T-helper 2 cell treated with Interferon-gamma antibody and Interleukin-4, amounts not matched to agents 100 ng/mL and 5 ng/mL, for 36 hours (primary cell): ENCODE measurements around the gene PTH1R. TPM values are rescaled to one million over a fixed set of nuclear protein-coding genes. Genes with fewer than 3 reads are reported as not detected.

Experiments used
- intact Hi-C: fragments of 100-400 bp; cut with micrococcal nuclease; formaldehyde crosslinking; loops from one replicate; pipeline ENCODE4 v1.15.1; 2023
- total RNA-seq: library from RNA; stranded (reverse); gene quantifications from 2 replicates; pipeline ENCODE4 v1.2.3, GENCODE V29; 2022

PTH1R gene
- total RNA-seq, 1 donor from 2014 or later = not detected

- intact Hi-C loops = no loop called here
Observed at GRCh38 chr3:46942481-46943236, 65.1 kb downstream of the PTH1R start.

DNA sequence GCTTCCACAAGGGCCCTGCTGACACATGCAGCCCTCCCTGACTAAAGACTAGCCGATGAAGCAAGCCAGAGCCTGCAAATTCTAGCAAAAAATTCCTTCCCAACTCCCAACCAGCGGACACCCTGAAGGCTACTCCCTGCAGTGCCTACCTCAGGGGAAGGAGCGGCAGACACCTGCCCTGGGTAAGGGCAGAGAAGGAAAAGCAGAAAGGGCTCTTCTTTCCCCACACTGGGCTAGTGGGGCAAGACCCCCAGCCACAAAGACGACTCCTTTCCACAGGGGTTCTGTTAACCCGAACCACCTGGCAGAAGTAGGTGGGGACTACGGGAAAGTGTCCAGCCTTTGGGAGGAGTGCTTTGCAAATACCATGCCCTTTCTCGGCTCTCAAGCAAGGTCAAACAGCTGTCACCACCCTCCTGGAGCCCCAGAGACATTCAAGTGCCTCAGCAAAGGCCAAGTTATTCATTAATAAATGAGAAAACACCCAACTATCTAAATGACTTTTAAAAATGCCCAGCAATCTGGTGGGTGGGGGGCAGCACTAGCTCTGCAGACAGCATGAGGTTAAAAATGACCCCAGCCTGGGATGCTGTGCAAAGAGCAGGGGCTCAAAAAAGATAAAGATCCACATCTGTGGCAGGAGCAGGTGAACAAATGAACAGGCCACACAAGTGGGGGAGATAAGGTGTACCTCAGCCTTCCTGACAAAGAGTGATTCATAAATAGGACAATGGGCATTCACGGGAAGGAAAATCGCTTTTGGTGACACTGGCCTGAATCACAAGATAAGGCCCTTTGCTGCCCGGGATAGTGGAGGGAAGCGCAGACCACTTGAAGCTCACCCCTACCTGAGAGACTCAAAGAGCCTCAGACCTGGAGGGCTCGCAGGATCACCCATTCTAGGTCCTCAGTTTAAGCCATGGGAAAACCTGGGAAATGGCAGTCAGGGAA lies 66.0 kb downstream of the PTH1R start:
- intact Hi-C loops = no loop called here

DNA sequence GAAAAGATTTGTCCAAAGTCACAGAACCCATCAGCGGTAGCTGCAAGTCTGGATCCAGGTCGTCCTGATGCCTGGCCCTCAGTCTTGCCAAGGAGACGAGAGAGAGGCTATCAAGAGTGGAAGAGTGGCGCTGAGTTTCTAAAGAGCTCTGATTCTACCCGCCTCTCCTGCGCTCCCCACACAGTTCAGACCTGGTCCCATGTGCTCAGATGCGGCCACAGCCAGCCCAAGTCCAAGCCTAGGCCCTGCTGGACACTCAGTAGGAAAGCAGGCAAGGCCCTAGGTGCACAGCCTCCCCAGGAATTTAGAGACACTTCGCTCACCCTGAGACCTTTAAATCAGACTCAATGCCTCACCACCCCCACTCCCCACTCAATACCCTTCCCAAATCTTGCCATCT lies 66.7 kb downstream of the PTH1R start:
- intact Hi-C loops = no loop called here

DNA sequence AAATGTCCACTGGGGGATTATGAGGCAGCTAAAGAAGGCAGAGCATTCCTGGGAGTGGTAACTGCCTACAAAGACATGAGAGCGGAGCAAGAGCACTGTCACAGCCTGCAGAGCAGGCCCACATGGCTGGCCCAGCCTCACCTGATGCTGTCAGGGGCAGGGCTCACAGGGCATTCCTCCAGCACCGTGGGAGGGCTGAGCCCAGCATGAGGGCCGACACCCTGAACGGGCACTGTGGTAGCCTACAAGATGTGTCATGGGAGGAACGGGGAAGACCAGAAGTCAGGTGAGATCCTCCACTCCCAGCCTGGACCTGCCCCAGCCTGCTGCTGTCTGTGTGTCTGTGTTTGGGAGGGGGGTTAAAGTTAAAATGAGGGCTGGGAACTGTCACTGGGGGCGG lies 68.9 kb downstream of the PTH1R start:
- intact Hi-C loops = loop anchor here (2.0 kb wide), 1 partner anchor 408 kb away; no protein-coding TSS in a partner anchor

- intact Hi-C loops = loop anchor here (2.0 kb wide), 1 partner anchor 408 kb away; no protein-coding TSS in a partner anchor
Observed at GRCh38 chr3:46946856-46947545, 69.5 kb downstream of the PTH1R start.

GRCh38 chr3:46947546-46947901 lies 70.0 kb downstream of the PTH1R start:
- intact Hi-C loops = loop anchor here (2.0 kb wide), 1 partner anchor 409 kb away; no protein-coding TSS in a partner anchor

DNA sequence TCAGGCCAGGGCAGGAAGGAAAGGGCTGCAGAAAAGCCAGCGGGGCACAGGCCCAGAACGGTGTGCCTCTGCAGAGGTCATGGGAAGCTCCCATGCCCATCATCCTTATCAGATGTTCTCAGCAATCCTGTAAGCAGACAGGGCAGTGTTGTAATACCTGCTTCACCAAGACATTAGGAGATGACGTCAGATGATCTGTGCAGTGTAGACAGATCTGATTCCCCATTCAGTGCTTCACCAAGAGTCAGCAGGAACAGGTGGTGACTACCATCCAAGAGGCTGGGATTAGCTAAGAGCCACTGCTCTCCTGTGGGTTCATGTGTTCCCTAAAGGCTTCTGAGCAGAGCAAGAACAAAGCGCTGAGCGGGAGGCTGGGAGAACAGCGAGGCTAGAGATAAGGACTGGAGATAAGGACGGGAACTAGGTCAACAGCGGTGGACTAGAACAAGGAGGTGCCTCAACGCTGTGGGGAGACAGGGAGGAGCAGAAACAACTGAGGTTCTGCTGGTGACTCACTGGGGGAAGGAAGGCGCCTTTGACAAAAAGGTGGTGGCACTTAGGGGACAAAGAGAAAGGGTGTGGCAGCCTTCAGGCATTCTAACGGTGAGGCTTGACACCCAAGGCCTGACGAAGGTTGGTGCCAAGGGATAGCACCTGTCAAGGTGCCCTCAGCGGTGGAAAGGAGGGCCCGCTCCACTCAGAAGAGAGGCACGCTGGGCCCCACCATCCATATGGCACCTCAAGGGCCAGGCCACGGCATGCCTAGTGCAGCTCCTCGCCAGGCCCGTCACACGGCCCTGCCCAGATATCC lies 70.7 kb downstream of the PTH1R start:
- intact Hi-C loops = loop anchor here (2.0 kb wide), 3 partner anchors 31 to 409 kb away; partner anchors contain the start of gene NBEAL2

DNA sequence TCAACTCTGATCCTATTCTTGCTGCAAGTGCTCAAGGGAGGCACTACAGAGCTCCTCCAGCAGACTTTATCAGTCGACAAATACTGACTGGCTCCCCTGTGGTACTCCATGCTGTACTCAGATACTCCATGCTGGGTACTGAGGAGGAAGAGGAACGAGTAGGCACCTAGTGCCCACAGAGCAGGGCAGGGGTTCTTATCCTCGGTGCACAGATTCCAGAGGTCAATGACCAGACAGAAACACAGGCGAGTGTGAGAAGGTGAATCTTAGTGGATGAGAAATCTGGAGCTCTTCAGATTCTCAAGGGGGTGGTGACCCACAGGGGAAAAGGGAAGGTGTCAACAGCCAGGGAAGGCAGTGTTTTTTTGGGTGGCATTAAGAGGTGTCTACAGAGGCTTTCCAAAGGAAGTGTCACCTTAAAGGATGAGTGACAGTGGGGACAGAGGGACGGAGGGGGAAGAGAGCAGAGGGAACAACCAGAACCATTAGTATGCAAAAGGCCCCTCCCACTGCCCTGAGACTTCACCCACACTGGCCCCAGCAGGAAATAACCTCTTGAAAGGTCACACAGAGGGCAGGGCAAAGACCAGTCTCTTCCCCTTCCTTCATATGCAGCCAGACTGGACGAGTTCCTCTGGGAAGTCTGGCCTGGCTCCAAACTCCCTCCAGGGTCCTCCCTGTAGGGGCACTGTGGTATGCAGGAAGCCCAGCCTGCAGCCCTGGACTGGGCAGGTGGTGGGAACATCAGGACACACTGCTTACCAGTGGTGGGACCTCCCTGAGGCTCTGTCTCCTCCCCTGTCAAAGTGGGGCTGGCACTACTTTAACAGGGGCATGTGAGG lies 71.5 kb downstream of the PTH1R start:
- intact Hi-C loops = loop anchor here (2.0 kb wide), 2 partner anchors 30 to 38 kb away; partner anchors contain the start of gene NBEAL2

- intact Hi-C loops = no loop called here
Observed at GRCh38 chr3:46950177-46950576, 72.7 kb downstream of the PTH1R start.

GRCh38 chr3:46950650-46951241 lies 73.2 kb downstream of the PTH1R start:
- intact Hi-C loops = no loop called here

DNA sequence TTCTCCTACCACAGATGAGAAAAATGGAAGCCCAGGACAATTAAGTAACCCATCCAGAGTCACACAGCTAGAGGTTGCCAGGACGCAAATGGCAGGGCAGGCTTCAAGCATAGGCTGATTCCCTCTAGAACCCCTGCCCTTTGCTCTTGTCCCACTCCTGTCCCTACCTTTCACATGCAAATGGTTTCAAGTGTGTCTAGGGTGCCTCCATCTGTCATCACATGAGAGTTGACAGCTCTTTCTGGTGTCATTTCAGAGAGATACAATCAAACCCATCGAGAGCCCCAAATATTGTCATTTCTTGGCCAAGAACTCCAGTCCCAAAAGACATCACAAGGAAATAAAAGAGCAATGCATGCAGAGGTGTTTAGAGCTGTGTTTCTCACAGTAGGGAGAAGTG lies 75.3 kb downstream of the PTH1R start:
- intact Hi-C loops = loop anchor here (2.0 kb wide), 1 partner anchor 18 kb away; no protein-coding TSS in a partner anchor

Other genes starting within 250 kb of the PTH1R start
- gene ALS2CL, start 184.0 kb upstream of the PTH1R start, total RNA-seq = 3.2 and 3.5 TPM in 2 replicates
- 0.23 TPM in 1 of 2 replicates, not detected in the other for gene TMIE, start 176.3 kb upstream of the PTH1R start, total RNA-seq
- not detected in 2 replicates for gene PRSS50, start 159.9 kb upstream of the PTH1R start, total RNA-seq
- gene MYL3, start 14.3 kb upstream of the PTH1R start, total RNA-seq = not detected in 2 replicates
- 67.6 and 71.5 TPM in 2 replicates for gene CCDC12, start 99.0 kb downstream of the PTH1R start, total RNA-seq
- gene NBEAL2, start 101.9 kb downstream of the PTH1R start, total RNA-seq = 266 and 268 TPM in 2 replicates